ENCODE measurements around the gene PDZD8. TPM values are rescaled to one million over a fixed set of nuclear protein-coding genes. Genes with fewer than 3 reads are reported as not detected.

Gene PDZD8
- total RNA-seq, 2 donors from 2014 or later, result 13.1 to 16.6 TPM

- ATAC-seq, result no peak
- Mint-ChIP-seq H3K36me3 (peaks cover 0 to 2% of the 10 kb centered on the region in 2 donors), H3K9me3 (no peaks in the 10 kb centered on the region), H3K27ac (no peak overlapping the region)
- DNase-seq (ENCODE audit: low spot score in 2 of 2), result no peak
These were observed 10.9 kb downstream of the PDZD8 start for GRCh38 chr10:117364110-117364960.

DNA sequence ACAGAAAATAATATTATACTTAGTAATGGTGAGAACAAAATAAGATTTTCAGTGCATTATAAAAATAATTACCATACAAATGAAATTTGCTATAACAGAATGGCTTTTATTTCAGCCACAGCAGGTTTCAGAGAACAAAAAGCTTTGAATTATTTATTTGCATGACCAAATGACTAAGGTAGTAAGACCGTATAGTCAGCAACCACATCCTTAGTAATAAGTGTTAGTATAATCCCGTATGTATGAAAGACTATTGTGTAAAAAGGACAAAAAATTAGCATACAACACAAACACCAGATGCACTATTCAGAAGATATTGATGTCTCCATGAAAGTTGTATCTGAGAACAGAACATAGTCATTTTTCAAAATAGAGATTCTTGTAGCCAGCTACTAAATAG lies 12.2 kb downstream of the PDZD8 start:
- H3K27ac Mint-ChIP-seq, result no peak overlapping the region
- ATAC-seq (peak; percentile 57 to 72), DNase-seq (ENCODE audit: low spot score in 2 of 2) (no peak)
- no peaks in the 10 kb centered on the region for H3K36me3 Mint-ChIP-seq
- H3K9me3 Mint-ChIP-seq, result no peaks in the 10 kb centered on the region

- Mint-ChIP-seq H3K9me3 (no peaks in the 10 kb centered on the region), H3K36me3 (no peaks in the 10 kb centered on the region), H3K27ac (no peak overlapping the region)
- DNase-seq (ENCODE audit: low spot score in 2 of 2), result no peak
- ATAC-seq, result no peak
These were observed 12.9 kb downstream of the PDZD8 start for GRCh38 chr10:117362313-117362712.

GRCh38 chr10:117360994-117361667 lies 14.1 kb downstream of the PDZD8 start:
- H3K27ac Mint-ChIP-seq, result no peak overlapping the region
- no peaks in the 10 kb centered on the region for H3K9me3 Mint-ChIP-seq
- H3K36me3 Mint-ChIP-seq, result no peaks in the 10 kb centered on the region
- no peak for ATAC-seq
- DNase-seq (ENCODE audit: low spot score in 2 of 2), result no peak

DNA sequence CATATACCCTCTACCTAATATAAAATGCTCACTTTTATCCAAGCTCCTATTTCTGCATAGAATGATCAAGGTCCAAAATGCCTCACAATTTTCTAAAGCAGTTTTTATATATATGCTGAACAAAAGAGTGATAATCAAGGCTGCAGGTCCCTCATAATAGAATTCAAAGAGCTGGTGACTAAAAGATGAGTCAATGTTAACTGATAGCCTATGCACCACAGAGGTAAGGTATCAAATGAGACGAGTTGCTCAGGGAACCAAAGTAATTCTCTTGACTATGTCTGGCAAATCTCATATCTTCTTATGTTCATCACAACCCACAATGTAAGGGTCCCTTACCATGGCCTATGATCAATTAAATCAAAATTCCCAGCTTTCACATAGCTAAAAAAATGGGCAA lies 15.2 kb downstream of the PDZD8 start:
- Mint-ChIP-seq H3K9me3 (no peaks in the 10 kb centered on the region), H3K27ac (no peak overlapping the region), H3K36me3 (no peaks in the 10 kb centered on the region)
- DNase-seq (ENCODE audit: low spot score in 2 of 2), result no peak
- ATAC-seq, result peak; percentile 48 to 67

DNA sequence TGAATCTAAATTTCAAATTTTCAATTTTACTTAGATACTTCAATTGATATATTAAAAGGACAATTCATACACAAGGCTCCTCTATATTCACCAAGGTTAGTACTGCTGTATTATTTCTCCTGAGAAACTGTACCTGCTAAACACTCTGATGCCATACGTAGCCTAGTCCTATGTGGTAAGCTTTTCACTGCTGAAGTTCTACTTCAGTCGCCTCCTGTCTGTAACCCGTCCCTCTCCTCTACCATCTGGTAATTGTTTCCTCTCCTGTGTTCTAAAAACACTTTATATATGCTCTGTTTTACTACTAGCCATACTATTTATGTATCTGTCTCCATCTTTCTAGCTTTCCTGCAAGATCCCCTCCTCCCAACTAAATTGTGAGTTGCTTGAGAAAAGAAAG lies 20.2 kb downstream of the PDZD8 start:
- Mint-ChIP-seq H3K36me3 (no peaks in the 10 kb centered on the region), H3K27ac (no peak overlapping the region), H3K9me3 (no peaks in the 10 kb centered on the region)
- DNase-seq (ENCODE audit: low spot score in 2 of 2) (no peak), ATAC-seq (no peak)

GRCh38 chr10:117353684-117354083 lies 21.6 kb downstream of the PDZD8 start:
- no peaks in the 10 kb centered on the region for H3K9me3 Mint-ChIP-seq
- peaks cover 0 to 4% of the 10 kb centered on the region in 2 donors for H3K36me3 Mint-ChIP-seq
- DNase-seq (ENCODE audit: low spot score in 2 of 2) (no peak), ATAC-seq (no peak)
- H3K27ac Mint-ChIP-seq, result no peak overlapping the region

DNA sequence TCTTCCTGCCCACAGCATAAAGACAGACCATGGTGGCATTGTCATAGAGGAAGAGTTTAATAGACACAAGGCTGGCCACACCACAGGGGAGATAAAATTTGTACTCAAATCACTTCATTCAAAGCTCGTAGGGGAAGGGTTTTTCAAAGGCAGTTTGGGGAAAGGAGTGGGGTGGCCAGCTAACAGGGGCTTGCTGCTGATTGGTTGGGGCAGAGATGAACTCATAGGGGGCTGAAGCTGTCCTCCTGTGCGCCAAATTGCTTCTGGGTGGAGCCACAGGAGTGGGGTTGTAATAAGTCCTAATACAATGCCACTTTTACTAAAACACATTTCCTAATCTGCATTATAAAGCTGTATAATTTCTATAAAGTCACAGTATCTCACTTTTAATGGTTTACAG lies 22.5 kb downstream of the PDZD8 start:
- DNase-seq (ENCODE audit: low spot score in 2 of 2) (no peak), ATAC-seq (no peak)
- Mint-ChIP-seq H3K27ac (no peak overlapping the region), H3K9me3 (no peaks in the 10 kb centered on the region), H3K36me3 (peaks cover 0 to 6% of the 10 kb centered on the region in 2 donors)

- no peak overlapping the region for H3K27ac Mint-ChIP-seq
- DNase-seq (ENCODE audit: low spot score in 2 of 2) (no peak), ATAC-seq (no peak)
- H3K9me3 Mint-ChIP-seq, result no peaks in the 10 kb centered on the region
- H3K36me3 Mint-ChIP-seq, result peaks cover 0 to 6% of the 10 kb centered on the region in 2 donors
These were observed 23.2 kb downstream of the PDZD8 start for GRCh38 chr10:117351996-117352395.

DNA sequence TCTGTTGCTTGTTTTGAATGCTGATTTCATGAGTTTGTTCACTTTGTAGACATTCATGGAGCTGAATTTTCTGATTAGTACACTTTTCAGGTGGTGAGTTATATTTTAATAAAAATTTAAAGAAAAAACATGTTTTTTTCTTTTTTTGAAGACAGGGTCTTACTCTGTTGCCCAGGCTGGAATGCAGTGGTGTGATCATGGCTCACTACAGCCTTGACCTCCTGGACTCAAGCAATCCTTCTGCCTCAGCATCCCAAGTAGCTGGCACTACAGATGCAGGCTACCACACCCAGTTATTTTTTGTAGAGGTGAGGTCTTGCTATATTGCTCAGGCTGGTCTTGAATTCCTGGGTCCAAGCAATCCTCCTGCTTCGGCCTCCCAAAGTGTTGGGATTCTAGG lies 23.7 kb downstream of the PDZD8 start:
- ATAC-seq (no peak), DNase-seq (ENCODE audit: low spot score in 2 of 2) (no peak)
- no peaks in the 10 kb centered on the region for H3K9me3 Mint-ChIP-seq
- H3K36me3 Mint-ChIP-seq, result peaks cover 0 to 6% of the 10 kb centered on the region in 2 donors
- H3K27ac Mint-ChIP-seq, result no peak overlapping the region

- Mint-ChIP-seq H3K27ac (no peak overlapping the region), H3K36me3 (peaks cover 0 to 6% of the 10 kb centered on the region in 2 donors), H3K9me3 (no peaks in the 10 kb centered on the region)
- no peak for ATAC-seq
- no peak for DNase-seq (ENCODE audit: low spot score in 2 of 2)
These were observed 24.3 kb downstream of the PDZD8 start for GRCh38 chr10:117350909-117351308.

- no peak overlapping the region for H3K27ac Mint-ChIP-seq
- ATAC-seq, result no peak
- no peaks in the 10 kb centered on the region for H3K9me3 Mint-ChIP-seq
- no peak for DNase-seq (ENCODE audit: low spot score in 2 of 2)
- H3K36me3 Mint-ChIP-seq, result peaks cover 0 to 6% of the 10 kb centered on the region in 2 donors
These were observed 27.0 kb downstream of the PDZD8 start for GRCh38 chr10:117348236-117348635.

- Mint-ChIP-seq H3K9me3 (no peaks in the 10 kb centered on the region), H3K36me3 (peaks cover 0 to 6% of the 10 kb centered on the region in 2 donors), H3K27ac (no peak overlapping the region)
- ATAC-seq (no peak), DNase-seq (ENCODE audit: low spot score in 2 of 2) (no peak)
These were observed 28.7 kb downstream of the PDZD8 start for GRCh38 chr10:117346574-117346973.

- no peaks in the 10 kb centered on the region for H3K9me3 Mint-ChIP-seq
- no peak for ATAC-seq
- H3K27ac Mint-ChIP-seq, result no peak overlapping the region
- H3K36me3 Mint-ChIP-seq, result peaks cover 0 to 10% of the 10 kb centered on the region in 2 donors
- DNase-seq (ENCODE audit: low spot score in 2 of 2), result no peak
These were observed 30.1 kb downstream of the PDZD8 start for GRCh38 chr10:117345143-117345542.

- H3K27ac Mint-ChIP-seq, result no peak overlapping the region
- ATAC-seq (no peak), DNase-seq (ENCODE audit: low spot score in 2 of 2) (no peak)
- peaks cover 0 to 4% of the 10 kb centered on the region in 2 donors for H3K36me3 Mint-ChIP-seq
- H3K9me3 Mint-ChIP-seq, result no peaks in the 10 kb centered on the region
These were observed 32.6 kb downstream of the PDZD8 start for GRCh38 chr10:117342641-117343040.

GRCh38 chr10:117341061-117341460 lies 34.2 kb downstream of the PDZD8 start:
- Mint-ChIP-seq H3K27ac (no peak overlapping the region), H3K9me3 (no peaks in the 10 kb centered on the region), H3K36me3 (peaks cover 7 to 10% of the 10 kb centered on the region in 2 donors)
- DNase-seq (ENCODE audit: low spot score in 2 of 2) (no peak), ATAC-seq (no peak)

GRCh38 chr10:117339979-117340378 lies 35.3 kb downstream of the PDZD8 start:
- Mint-ChIP-seq H3K27ac (no peak overlapping the region), H3K36me3 (peaks cover 18 to 19% of the 10 kb centered on the region in 2 donors), H3K9me3 (no peaks in the 10 kb centered on the region)
- ATAC-seq (no peak), DNase-seq (ENCODE audit: low spot score in 2 of 2) (no peak)

DNA sequence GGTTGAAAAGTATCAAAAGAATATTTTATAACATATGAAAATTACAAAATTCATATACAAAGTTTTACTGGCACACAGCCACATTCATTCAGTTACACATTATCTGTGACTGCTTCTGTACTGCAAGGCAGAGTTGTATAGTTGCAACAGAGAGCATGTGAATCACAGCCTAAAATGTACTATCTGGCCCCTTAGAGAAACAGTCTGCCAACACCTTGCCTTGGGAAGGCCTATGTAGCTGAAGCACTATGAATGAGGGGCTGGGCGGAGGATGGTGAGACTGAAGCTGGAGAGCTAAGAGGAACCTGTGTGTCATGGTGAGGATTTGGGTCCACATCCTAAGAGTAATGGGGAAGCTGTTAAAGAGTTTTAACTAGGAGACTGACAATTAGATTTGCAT lies 35.7 kb downstream of the PDZD8 start:
- DNase-seq (ENCODE audit: low spot score in 2 of 2) (no peak), ATAC-seq (no peak)
- Mint-ChIP-seq H3K36me3 (peaks cover 22 to 23% of the 10 kb centered on the region in 2 donors), H3K27ac (no peak overlapping the region), H3K9me3 (no peaks in the 10 kb centered on the region)
